Measurements from ENCODE around the gene TBRG4.

Gene TBRG4

GRCh38 chr7:45073031-45073785 lies 38.3 kb downstream of the TBRG4 start:
- no peak for DNase-seq

GRCh38 chr7:45072131-45073030 lies 39.1 kb downstream of the TBRG4 start:
- DNase-seq, result no peak

- DNase-seq, result no peak
Measured at GRCh38 chr7:45071528-45071927, 40.0 kb downstream of the TBRG4 start.

GRCh38 chr7:45070254-45070642 lies 41.2 kb downstream of the TBRG4 start:
- no peak for DNase-seq

DNA sequence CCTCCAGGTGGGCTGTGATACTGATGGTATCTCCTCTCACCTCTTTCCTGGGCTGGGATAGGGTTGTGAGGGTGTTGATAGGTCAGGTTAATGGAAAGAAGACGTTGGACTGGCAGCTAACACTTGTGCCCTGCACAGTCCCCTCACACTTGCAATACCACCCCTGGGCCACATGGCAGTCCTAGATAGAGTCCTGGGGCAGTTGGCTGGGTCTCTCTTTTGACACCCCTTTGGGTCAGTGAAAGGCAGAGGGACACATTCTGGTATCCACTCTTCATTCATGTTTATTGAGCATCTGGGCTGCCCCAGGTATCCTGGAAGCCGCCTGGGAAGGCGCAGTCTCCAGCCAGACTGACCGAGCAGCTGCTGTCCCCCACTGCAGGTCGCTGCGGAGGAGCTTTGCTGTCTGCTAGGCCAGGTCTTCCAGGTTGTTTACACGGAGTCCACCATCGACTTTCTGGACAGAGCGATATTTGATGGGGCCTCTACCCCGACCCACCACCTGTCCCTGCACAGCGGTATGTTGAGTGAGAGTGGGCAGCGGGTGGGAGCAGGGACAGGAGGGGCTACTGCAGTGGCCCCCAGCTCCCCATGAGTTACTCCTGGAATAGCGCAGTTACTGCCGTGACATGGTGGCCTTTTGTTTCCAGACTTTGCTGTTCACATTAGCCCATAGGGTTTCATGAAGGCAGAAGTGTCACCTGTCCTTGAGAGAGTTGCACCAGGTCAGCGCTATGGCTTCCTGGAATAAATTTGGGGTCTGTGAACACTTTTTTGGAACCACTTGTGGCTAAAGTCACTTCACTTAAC lies 41.8 kb downstream of the TBRG4 start:
- DNase-seq, result no peak

DNA sequence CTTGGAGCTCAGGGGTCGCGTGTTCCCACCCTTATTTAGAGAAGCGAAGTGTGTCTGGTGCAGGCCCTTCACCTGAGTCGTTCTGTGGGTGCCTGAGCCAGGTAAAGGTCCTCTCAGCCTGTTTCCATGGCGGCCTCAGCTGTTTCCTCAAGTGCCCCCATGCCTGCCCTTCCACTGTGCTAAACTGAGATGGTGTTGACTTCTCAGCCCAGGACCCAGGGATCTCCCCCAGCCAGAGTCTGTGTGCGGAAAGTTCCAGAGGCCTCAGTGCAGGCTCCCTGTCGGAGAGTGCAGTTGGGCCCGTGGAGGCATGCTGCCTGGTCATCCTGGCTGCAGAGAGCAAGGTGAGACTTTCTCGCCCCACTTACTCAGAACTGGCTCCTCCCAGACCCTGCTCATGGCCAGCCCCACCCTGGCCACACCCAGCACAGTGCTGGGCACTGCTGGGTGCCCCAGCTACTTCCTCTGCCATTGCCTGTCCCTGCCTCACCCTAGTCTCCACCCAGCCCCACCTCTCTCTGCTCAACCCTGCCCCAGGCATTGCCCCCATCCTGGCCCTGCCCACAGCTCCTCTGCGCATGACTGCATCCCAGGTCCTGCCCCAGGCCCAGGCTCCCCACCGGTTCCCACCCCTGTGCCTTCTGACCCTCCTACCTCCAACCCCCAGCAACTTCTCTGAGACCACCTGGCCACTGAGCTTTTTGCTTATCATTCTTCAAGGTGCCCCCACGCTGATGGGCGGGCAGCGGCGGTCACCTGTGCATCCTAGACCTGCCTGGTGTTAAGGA lies 43.1 kb downstream of the TBRG4 start:
- no peak for DNase-seq

DNA sequence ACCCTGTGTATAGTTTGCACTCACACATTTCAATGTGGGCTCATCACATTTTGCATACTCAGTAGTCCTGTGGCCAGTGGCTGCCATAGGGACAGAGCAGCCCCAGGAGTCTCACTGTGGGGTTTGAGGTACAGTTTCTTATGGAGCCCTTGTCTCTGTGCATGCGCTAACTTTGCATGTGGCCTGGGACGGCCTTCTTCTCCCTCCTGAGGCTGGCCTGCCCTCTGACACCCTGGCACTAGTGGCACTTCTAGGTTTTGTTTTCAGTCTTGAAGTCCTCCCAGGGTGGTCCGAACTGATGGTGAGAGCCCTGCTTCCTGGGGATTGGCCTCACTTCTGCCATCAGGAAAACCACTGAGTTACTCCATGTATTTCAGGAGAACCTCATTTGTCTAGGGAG lies 43.9 kb downstream of the TBRG4 start:
- DNase-seq, result no peak

- DNase-seq, result no peak
Measured at GRCh38 chr7:45066409-45066808, 45.1 kb downstream of the TBRG4 start.

DNA sequence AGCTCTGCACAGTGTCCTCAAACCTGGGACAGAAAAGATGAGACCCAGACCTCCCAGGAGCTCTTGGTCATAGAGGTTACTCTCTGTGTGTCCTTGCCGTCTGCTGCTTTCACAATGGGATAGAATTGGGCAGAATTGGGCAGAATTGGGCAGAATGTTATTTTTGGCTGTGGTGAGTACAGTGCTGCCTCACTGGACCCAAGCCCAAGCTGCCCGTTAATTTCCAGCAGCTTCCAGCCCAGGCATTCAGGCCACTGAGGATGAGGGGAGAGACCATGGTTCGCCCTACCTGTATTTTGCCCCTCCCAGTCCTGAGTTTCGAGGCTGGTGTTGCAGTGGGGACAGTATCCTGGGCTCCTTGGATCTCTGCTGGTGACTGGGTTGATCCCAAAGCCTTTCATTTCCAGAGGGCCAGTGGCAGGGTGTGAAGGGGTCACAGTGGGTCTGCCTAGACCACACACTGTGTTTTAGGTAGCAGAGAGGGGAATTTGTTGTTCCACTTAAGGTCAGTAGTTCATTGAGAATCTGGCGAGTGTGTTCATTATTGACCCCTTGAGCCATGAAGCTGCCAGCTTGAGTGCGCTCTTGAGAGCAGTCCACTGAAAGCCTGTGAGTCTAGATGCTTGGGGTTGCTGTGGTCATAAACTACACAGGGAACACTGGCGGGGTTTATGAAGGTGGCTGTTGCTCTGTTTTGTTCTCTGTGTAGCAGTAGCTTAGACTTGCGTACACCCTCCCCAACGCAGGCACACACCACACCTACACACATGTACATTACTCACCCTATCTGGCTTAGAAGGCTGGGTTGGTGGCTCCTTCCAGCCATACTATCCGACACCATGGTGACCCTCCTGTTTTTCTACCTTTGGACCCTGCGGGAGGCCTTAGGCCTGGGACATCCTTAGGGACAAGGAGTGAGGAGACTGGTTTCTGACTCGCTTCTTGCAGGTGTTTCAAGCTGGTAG lies 46.2 kb downstream of the TBRG4 start:
- DNase-seq, result no peak

GRCh38 chr7:45064047-45064725 lies 47.3 kb downstream of the TBRG4 start:
- DNase-seq, result no peak

DNA sequence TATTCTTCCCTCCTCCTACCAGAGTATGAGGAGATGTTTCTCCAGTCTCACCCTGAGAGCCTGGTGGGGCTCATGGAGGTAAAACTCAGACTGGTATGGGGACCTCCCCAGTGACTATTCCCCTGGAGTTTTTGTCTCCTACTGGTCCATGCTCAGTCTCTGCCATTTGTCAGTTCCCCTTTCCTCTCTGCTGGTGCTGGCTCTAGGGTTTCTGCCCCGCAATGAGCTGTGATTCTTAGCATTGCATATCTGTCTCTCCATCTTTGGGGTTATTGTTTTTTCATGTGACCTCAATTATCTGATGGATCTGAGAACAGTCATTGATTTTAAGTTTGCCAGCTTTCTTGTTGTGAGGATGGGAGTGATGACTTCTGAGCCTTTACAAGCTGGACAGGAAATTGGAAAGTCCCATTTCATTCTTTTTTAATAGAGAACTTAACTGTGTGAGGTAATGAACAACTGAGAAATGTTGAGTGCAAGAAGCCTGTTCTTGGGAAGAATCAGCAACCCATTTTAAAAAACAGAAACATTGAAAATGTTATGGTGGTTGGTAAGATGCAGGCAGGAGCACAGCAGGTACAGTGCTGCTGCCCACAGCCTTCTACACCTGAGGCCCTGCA lies 49.6 kb downstream of the TBRG4 start:
- DNase-seq, result no peak

DNA sequence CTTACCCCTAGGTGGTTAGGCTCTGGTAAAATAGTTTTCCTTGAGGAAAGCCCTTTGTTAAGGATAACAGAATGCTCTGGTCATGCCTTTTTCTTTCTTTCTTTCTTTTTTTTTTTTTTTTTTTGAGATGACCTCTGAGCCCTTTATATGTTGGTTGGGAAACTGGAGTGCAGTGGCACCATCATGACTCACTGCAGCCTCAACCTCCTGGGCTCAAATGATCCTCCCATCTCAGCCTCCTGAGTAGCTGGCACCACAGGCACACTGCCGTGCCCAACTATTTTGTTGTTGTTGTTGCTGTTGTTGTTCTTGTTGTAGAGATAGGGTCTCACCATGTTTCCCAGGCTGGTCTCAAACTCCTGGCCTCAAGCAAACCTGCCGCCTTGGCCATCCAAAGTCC lies 50.1 kb downstream of the TBRG4 start:
- DNase-seq, result no peak

GRCh38 chr7:45060295-45060694 lies 51.2 kb downstream of the TBRG4 start:
- no peak for DNase-seq

DNA sequence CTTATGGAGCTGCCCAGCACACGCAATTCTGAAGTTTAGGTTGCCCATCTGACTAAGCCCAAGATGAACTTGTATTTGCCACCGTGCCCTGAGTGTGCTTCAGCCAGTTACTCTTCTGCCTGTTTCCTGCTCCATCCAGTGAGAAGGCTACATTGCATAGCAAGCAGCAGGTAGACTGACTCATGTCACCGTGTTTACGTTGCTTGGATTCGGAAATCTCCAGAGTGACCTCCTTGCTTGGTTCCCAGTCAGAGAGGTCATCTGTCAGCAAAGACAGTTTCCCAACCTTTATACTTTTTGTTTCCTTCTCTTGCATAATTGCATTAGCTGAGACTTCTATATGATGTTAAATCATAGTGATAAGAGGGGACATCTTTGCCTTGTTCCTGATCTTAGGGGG lies 53.6 kb downstream of the TBRG4 start:
- no peak for DNase-seq

GRCh38 chr7:45055594-45056219 lies 55.8 kb downstream of the TBRG4 start:
- no peak for DNase-seq

GRCh38 chr7:45055016-45055415 lies 56.5 kb downstream of the TBRG4 start:
- no peak for DNase-seq

GRCh38 chr7:45054442-45054841 lies 57.1 kb downstream of the TBRG4 start:
- DNase-seq, result no peak

- no peak for DNase-seq
Measured at GRCh38 chr7:45053941-45054340, 57.6 kb downstream of the TBRG4 start.

DNA sequence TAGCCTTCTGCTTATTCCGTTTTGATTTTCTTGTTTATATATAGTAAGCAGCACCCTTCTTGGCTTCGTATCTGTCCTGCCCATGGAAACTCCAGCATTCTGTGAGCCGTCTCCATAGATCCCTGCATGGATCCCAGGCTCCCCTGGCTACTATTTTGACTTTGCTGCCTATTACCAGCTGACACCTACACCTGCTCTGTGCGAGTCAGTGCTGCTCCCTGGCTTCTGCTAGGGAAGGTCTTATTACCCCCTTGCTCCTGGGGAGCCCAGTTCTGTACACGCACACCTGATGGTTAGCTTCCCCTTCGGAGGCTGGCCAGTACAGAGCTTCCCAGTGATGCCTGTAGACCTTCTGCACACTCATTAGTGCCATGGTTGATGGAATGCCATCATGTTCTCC lies 58.1 kb downstream of the TBRG4 start:
- no peak for DNase-seq

DNA sequence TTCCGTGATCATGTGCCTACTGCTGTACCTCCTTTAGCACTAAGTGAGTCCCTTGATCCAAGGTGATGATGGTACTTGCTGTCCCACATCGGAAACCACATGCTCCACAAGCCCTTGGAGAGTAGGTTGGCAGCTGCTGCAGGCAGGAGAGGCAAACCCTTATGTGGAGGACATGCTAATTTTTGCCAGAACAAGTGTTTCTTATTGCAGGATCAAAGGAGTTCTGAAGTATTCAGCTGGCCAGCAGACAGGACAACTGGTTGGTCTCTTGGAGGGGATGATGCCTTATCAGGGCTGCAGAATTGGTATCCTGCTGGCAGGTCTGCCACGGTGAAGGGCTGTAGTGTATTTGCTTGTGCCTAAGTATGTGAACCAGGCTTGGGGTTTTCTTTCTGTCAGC lies 59.5 kb downstream of the TBRG4 start:
- DNase-seq, result no peak
